ENCODE data around the gene ATOH7. TPM values are rescaled to one million over a fixed set of nuclear protein-coding genes. Genes with fewer than 3 reads are reported as not detected.

ATOH7 gene
- total and polyA plus RNA-seq, 12 donors: 0.01 TPM; not detected in 11

DNA sequence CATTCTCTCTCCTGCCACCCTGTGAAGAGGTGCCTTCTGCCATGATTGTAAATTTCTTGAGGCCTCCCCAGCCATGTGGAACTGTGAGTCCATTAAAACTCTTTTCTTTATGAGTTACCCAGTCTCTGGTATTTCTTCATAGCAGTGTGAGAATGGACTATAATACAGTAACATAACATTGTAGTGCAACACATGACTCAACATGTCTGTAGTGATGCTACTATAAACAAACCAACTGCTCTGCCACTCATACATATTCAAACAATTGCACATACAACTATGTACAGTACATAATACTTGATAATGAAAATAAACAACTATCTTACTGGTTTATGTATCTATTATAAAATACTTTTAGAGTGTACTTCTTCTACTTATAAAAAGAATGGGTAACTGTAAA is 7.1 kb downstream of the ATOH7 start:
- DNase-seq (no peak), ATAC-seq (no peak)
- intact Hi-C loops (cut with DNase I): no loop called here
- Histone ChIP-seq H3K4me1 (no peaks in the 10 kb centered on the region), H3K27ac (no peak overlapping the region), H3K27me3 (peaks cover 0 to 14% (median 2%) of the 10 kb centered on the region in 7 donors), H3K4me3 (no peak overlapping the region), H3K36me3 (no peaks in the 10 kb centered on the region), H3K9me3 (no peaks in the 10 kb centered on the region)
- TF ChIP-seq, protein P1, sequence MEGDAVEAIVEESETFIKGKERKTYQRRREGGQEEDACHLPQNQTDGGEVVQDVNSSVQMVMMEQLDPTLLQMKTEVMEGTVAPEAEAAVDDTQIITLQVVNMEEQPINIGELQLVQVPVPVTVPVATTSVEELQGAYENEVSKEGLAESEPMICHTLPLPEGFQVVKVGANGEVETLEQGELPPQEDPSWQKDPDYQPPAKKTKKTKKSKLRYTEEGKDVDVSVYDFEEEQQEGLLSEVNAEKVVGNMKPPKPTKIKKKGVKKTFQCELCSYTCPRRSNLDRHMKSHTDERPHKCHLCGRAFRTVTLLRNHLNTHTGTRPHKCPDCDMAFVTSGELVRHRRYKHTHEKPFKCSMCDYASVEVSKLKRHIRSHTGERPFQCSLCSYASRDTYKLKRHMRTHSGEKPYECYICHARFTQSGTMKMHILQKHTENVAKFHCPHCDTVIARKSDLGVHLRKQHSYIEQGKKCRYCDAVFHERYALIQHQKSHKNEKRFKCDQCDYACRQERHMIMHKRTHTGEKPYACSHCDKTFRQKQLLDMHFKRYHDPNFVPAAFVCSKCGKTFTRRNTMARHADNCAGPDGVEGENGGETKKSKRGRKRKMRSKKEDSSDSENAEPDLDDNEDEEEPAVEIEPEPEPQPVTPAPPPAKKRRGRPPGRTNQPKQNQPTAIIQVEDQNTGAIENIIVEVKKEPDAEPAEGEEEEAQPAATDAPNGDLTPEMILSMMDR (IDR thresholded peaks at IDR 0.05): no peak

DNA sequence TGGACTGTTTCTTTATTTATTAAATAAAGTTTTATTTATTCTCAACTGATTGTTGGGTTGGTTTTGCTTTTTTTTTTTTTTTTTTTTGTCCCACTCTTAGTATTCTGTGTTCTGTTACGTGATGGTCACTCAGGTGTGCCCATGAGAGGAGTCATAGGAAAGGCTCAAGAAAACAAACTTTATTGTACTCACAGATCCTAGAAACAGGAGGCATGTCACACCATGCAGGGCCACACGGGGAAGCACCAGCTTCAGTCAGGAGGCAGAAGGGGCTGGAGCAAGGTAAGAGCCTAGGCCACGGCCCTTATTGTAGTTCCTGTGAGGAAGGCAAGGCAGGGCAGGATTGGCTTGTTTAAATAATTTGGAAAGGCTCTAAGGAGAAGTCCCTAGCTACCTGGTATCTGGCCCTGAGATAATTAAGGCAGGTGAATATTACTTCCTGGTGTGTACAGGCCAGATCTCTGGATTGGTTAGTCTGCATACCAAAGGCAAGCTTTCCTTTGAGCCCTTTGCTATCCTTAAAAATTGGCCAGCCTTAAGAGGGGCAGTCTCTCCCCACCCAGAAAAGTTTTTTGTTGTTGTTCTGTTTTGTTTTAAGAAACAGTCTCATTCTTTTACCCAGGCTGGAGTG is 8.3 kb downstream of the ATOH7 start:
- intact Hi-C loops (cut with DNase I): no loop called here
- H3K4me1 ChIP-seq: no peaks in the 10 kb centered on the region
- H3K27me3 ChIP-seq: peaks cover 0 to 2% (median 0%) of the 10 kb centered on the region in 7 donors
- 78 to 79% methylated on average over 3 of the region's 3 CpGs for WGBS, 2 donors
- DNase-seq (no peak), ATAC-seq (peak in 1 of 8 donors; percentile 45)
- H3K36me3 ChIP-seq: peaks cover 0 to 4% (median 0%) of the 10 kb centered on the region in 9 donors
- no peaks in the 10 kb centered on the region for H3K9me3 ChIP-seq
- TF ChIP-seq, protein P1 (IDR thresholded peaks at IDR 0.05): no peak
- no peak overlapping the region for H3K4me3 ChIP-seq
- H3K27ac ChIP-seq: no peak overlapping the region

DNA sequence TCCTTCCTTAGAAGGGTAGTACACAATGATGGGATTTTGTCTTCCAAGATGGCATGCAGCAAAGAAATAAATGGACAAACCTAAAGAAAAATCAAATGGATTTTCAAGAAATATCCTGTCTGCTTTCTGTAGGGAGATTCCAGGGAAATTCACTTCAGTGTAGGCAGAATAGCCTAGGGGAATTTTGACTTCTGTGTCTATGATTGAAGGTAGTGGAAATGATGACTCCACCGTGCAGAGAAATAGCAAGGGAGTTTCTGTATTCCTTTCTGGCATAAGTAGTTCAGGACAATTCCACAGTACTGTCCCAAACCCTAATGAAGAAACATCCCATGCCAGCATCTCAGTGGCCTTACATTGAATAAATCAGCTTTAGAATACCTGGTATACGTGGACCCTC is 9.5 kb downstream of the ATOH7 start:
- DNase-seq (no peak), ATAC-seq (no peak)
- Histone ChIP-seq H3K27ac (no peak overlapping the region), H3K36me3 (peaks cover 0 to 6% (median 0%) of the 10 kb centered on the region in 9 donors), H3K9me3 (no peaks in the 10 kb centered on the region), H3K4me1 (no peaks in the 10 kb centered on the region), H3K27me3 (no peaks in the 10 kb centered on the region), H3K4me3 (no peak overlapping the region)
- intact Hi-C loops (cut with DNase I): no loop called here
- WGBS, 2 donors: 82 to 89% methylated on average over 2 of the region's 2 CpGs
- TF ChIP-seq, protein P1 (IDR thresholded peaks at IDR 0.05): no peak

DNA sequence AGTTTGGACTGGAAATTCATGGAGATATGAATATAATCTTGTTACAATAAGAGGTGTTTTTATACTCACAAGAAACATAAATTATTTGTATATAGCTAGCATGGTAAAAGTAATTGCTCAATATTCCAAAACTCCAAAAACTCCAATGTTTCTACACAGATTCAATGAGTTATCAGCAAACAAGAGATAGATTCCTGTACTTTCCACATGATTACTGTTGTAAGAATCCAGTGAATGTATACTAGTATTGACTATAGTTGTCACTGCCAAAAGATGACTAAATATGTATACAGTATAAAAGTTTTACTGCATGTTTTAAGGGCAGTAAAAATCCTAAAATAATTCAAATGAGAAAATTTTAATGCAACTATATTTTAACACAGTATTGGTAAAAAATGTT is 10.7 kb downstream of the ATOH7 start:
- no peaks in the 10 kb centered on the region for H3K27me3 ChIP-seq
- ATAC-seq (no peak), DNase-seq (no peak)
- TF ChIP-seq, protein P1 (IDR thresholded peaks at IDR 0.05): no peak
- no peak overlapping the region for H3K27ac ChIP-seq
- H3K36me3 ChIP-seq: peaks cover 0 to 7% (median 0%) of the 10 kb centered on the region in 9 donors
- no peaks in the 10 kb centered on the region for H3K9me3 ChIP-seq
- H3K4me1 ChIP-seq: no peaks in the 10 kb centered on the region
- intact Hi-C loops (cut with DNase I): no loop called here
- no peak overlapping the region for H3K4me3 ChIP-seq
